Fibroblast of skin of left quadriceps (primary cell): ENCODE measurements around the gene REEP3.
"Not testable (repeated sequence)": the region's sequence is repeated elsewhere in the genome, so short reads cannot be mapped to it uniquely, and the experiment has no call there.

Experiments used
- DNase-seq, 2 experiments: peaks; one replicate each; pipeline ENCODE4 v3.0.0-alpha.2; 2013; ENCODE audit warnings: low read depth in 2 of 2

Gene REEP3

DNA sequence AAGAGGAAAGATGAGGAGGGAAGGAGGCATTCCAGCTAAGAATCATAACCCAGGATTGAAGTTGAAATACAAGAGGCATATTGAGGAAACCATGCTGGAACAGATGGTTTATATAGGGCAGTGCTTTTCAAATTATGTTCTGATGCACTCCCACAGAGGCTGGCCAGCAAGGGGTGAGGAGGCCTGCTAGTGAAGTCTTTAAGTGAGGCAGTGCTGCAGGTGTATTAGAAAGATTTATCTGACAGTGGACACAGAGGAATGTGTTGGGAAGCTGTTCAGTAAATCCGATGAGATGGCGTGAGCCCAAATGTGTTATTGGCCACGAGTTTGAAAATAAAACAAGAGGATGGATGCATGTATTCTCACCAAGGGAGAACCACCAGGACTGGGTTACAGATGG lies 28.6 kb downstream of the REEP3 start:
- no peak for DNase-seq

DNA sequence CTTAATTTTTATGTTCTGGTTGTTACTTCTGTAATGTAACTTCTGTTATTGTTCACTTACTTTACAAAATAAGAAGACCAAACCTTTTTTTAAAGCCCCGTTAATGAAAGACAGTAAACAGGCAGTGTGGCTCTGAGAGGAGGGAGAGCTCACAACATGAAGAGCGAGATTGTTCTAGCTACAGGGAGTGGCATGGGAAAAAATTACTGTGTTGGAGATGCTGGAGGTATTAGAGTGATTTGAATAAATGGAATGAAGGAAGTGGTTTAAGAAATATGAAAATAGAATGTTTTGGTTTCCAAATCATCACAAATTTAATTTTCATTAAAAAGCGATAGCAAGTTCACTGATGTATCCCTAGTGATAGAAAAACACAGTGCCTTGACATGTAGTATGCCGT lies 31.8 kb downstream of the REEP3 start:
- peak; percentile 54 to 61 for DNase-seq

- DNase-seq = no peak
Measured at GRCh38 chr10:63553473-63553872, 32.3 kb downstream of the REEP3 start.

- DNase-seq = peak; percentile 83
Measured at GRCh38 chr10:63554657-63555056, 33.5 kb downstream of the REEP3 start.

- DNase-seq = no peak
Measured at GRCh38 chr10:63555330-63555729, 34.1 kb downstream of the REEP3 start.

DNA sequence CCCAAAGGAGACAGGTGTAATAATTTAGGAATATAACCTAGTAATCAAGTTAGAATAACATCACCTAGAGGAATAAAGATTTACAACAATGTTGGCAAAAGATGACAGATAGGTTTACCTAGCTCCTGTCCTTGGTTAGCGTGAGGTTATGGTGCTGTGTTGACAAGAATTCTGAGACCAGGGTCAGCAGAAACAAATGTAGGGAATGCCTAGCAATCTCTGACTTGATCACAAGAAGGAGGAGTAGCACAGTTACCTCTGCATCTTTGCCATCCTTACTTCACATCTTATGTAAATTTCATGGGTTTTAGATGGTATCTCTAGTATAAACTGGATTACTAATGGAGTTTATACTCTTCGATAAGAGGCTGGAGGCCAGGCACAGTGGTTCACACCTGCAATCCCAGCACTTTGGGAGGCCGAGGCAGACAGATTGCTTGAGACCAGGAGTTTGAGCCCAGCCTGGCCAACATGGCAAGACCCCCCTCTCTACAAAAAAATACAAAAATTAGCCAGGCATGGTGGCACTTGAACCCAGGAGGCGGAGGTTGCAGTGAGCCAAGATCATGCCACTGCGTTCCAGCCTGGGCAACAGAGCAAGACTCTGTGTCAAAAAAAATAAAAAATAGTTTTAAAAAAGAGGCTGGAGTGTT lies 37.1 kb downstream of the REEP3 start:
- no peak for DNase-seq

DNA sequence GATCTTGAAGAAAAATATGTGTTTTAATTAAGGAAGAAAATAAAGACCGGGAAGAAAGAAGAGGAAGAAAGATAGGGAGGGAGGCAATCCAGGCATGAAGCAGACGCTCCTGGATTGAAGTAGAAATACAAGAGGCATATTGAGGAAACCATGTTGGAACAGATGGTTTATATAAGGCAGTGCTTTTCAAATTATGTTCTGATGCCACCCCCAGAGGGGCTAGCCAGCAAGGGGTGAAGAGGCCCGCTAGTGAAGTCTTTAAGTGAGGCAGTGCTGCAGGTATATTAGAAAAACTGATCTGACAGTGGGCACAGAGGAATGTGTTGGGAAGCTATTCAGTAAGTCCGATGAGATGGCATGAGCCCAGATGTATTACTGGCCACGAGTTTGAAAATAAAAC lies 40.1 kb downstream of the REEP3 start:
- no peak for DNase-seq

GRCh38 chr10:63562391-63562790 lies 41.2 kb downstream of the REEP3 start:
- DNase-seq = no peak

GRCh38 chr10:63562857-63563256 lies 41.7 kb downstream of the REEP3 start:
- no peak for DNase-seq

- DNase-seq = no peak
Measured at GRCh38 chr10:63563623-63564022, 42.4 kb downstream of the REEP3 start.

- not testable (repeated sequence) for DNase-seq
Measured at GRCh38 chr10:63564731-63565130, 43.5 kb downstream of the REEP3 start.

DNA sequence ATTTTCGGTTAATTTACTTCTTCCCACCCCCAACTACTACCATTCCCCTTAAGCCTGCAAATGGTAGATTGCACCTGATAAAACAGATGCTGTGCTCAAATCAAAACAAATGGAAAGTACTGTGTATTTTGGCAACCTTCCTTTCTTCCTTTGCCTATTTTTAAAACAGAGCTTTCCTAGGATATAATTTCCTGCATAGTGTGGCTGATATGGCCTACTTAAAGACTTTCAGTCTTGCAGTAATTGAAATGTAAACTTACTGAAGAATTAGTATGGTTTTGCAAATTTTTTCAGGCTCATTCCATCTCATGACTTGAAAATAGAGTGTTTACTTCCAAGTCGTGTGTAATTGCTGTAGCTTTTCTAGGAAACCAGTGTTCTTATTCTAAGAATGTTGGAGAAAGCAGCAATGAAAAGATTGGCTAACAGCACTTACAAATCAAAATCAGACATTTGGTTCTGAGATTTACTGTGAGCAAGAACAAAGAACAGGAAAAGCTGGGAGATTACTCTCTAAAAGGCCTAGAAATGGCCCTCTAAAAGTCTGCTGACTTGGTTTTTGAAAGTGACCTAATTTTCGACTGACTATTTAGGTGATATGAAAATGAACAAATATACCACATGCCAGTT lies 52.0 kb downstream of the REEP3 start:
- DNase-seq = peak; percentile 35 to 38

DNA sequence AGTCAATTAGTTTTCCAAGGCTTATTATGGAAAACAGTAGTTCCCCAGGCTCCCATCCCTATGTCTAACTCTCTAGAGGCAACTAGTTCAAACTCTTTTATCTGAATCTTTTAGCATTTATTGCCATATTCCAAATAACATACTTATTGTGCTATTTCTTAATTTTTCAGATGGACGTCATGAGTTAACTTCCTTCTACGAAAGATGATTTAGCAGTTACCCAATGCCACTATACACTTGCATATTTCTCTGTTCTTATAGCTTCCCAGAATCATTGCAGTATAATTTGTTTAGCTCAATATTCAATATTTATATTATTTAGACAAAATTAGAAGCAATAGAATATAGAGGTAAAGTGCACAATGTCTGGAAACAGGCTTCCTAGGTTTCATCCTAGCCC lies 52.8 kb downstream of the REEP3 start:
- no peak for DNase-seq

DNA sequence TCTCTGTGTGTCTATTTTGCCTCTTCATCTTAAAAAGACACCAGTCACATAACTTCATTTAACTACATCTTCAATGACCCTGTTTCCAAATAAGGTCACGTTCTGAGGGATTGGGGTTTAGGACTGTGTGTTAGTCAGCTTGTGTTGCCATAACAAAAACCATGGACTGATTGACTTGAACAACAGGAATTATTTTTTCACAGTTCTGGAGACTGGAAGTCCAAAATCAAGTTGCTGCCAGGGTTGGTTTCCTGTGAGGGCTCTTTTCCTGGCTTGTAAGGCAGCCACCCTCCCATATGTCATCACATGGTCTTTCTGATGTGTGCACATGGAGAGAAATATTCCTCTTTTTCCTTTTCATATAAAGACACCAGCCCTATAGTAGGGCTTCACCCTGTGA lies 55.3 kb downstream of the REEP3 start:
- DNase-seq = no peak

GRCh38 chr10:63578501-63578900 lies 57.3 kb downstream of the REEP3 start:
- DNase-seq = no peak

GRCh38 chr10:63579371-63580014 lies 58.3 kb downstream of the REEP3 start:
- DNase-seq = no peak

DNA sequence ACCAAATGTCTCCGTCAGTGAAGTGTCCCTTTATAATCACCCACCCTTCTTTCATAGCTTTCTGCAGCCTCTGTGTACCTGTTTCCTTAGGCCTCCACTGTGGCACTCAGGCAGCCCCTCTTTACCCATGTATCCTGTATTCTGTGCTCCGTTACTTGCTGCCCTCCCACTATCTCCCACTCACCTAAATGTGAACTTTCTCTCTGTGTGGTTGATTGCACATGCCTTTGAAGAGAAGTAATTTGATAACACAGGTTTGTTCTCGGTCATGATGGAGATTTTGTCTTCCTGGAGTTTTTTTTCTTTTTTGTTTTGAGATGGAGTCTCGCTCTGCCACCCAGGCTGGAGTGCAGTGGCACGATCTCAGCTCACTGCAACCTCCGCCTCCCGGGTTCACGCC lies 61.5 kb downstream of the REEP3 start:
- DNase-seq = no peak

DNA sequence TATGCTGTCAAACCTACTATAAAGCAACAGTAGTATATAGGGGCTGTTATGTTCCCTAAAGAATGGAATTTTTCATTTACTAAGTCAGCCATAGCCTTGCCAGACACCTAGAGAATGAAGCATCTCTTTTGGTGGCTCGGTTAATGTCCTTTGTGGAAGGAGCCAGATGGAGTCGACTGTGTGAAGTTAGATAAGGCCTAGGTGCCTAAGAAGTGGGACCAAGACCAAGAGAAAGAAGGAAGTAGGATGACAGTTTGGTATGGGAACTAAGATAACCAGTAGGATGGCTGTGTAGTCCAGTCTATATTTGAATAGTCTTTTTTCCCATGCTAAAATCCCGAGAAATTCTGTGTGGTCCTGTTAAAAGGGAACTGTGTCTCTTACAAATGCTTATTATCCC lies 62.2 kb downstream of the REEP3 start:
- no peak for DNase-seq

DNA sequence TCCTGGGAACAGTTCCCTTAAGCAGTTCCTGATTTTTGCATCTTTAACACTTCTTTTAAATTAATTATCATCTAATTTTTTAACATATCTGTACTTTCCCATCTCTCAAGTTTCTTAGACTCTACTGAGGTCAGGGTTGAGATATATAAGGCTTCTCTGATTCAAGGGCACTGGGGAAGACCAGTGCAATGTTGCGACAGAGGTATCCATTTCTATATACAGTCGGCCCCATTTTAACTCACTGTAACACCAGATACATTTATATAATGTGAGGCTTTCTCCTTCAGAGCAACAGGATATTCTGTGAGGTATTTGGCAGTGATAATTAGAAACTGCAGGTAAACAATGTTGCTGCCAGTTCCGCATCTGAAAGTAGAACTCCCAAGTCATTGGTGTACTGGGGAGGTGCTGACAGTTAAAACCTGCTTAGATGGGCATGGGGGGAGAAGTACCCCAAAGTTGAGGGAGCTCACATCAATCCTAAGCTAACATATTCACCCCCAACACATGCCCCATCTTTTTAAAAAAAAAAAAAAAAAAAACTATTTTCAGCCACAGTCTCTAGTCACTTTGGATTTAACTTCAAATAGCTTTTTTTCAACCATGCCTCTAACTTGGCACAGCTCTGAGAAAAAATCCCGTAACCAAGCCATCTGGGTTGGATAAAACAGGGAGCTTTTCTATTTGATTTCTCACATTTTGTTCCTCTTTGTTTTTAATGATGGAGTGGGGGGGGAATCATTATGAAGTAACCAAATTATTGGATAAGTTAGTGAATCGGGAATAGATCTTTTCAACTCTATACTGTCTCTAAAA lies 62.9 kb downstream of the REEP3 start:
- DNase-seq = no peak

- DNase-seq = no peak
Measured at GRCh38 chr10:63584725-63585035, 63.5 kb downstream of the REEP3 start.

- DNase-seq = no peak
Measured at GRCh38 chr10:63585041-63585440, 63.8 kb downstream of the REEP3 start.

DNA sequence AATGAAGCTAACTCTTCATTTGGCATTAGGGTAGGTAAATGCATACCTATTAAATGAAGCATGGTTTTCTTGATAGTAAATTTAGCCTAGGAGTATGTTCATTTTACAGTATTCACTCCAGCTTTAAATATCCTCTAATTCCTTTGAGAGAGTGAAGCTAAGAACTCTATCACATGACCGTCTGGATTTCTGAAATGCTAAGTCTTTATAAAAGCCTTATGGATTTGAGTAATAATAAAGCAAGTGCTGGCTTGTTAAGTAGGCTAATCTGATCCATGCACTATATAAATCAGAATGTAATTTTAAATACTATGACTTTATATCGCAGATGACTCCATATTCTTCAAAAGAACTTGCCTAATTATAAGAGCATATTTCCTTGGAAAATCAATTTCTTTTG lies 64.8 kb downstream of the REEP3 start:
- no peak for DNase-seq

GRCh38 chr10:63587191-63587590 lies 66.0 kb downstream of the REEP3 start:
- DNase-seq = no peak
